Measurements from ENCODE around the gene APOE. TPM values are rescaled to one million over a fixed set of nuclear protein-coding genes. Genes with fewer than 3 reads are reported as not detected.
"Not testable (repeated sequence)": the region's sequence is repeated elsewhere in the genome, so short reads cannot be mapped to it uniquely, and the experiment has no call there.

The APOE gene
- total RNA-seq, 1 donor from 2014 or later = 93.9 TPM

GRCh38 chr19:44925114-44925891, 19.7 kb downstream of the APOE start:
- Histone ChIP-seq H3K4me3 (ENCODE audit: low read length in 3 of 3) (no peak overlapping the region), H3K36me3 (ENCODE audit: control insufficient read depth in 3 of 3, insufficient read depth in 3 of 3, low read length in 3 of 3) (no peaks in the 10 kb centered on the region), H3K4me1 (ENCODE audit: control insufficient read depth in 3 of 3, insufficient read depth in 3 of 3, low read length in 3 of 3) (peaks cover 7 to 15% (median 11%) of the 10 kb centered on the region in 3 donors), H3K9ac (ENCODE audit: low read depth in 1 of 3, low read length in 3 of 3) (no peak overlapping the region), H3K27ac (ENCODE audit: low read depth, low read length) (peak overlapping the region; percentile 30), H3K9me3 (ENCODE audit: control insufficient read depth in 3 of 3, low read length in 3 of 3) (no peaks in the 10 kb centered on the region), H3K27me3 (ENCODE audit: control insufficient read depth in 3 of 3, insufficient read depth in 3 of 3, low read length in 3 of 3) (no peaks in the 10 kb centered on the region)

DNA sequence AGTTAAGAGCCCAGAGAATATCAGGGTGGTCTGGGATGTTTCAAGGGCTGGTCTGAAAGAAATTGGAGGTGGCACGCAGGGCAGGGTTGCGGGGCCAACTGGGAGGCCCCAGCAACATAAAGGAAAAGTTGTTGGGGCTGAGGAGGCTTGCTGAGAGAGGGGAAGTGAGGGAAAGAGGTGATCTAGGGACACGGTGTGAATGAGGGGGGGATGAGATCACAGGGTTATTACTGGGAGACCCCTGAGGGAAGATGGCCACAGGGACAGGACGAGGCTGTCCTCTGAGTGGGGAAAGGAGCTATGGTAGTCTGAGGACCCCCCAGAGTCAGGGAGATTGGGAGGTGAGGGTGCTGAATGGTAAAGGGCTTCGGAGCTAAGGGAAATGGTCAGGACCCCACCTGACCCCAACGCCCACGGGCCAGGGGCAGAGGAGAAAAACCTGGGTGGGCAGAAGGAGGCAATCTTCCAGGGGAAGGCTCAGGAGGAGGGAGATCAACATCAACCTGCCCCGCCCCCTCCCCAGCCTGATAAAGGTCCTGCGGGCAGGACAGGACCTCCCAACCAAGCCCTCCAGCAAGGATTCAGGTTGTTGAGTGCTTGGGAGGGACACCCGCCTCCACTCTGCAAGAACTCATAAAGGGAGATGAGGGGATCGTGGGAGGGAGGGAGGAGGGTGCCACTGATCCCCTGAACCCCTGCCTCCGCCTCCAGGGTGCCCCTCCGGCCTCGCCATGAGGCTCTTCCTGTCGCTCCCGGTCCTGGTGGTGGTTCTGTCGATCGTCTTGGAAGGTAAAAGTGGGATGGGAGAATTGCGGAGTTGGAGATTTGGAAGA, 20.9 kb downstream of the APOE start:
- H3K4me1 ChIP-seq (ENCODE audit: control insufficient read depth in 3 of 3, insufficient read depth in 3 of 3, low read length in 3 of 3) = peaks cover 7 to 15% (median 11%) of the 10 kb centered on the region in 3 donors
- not testable (repeated sequence) for H3K27me3 ChIP-seq (ENCODE audit: control insufficient read depth in 3 of 3, insufficient read depth in 3 of 3, low read length in 3 of 3); H3K36me3 ChIP-seq (ENCODE audit: control insufficient read depth in 3 of 3, insufficient read depth in 3 of 3, low read length in 3 of 3); H3K9me3 ChIP-seq (ENCODE audit: control insufficient read depth in 3 of 3, low read length in 3 of 3); H3K27ac ChIP-seq (ENCODE audit: low read depth, low read length); H3K9ac ChIP-seq (ENCODE audit: low read depth in 1 of 3, low read length in 3 of 3)
- H3K4me3 ChIP-seq (ENCODE audit: low read length in 3 of 3) = peak overlapping the region in 1 of 3 donors; percentile 31

DNA sequence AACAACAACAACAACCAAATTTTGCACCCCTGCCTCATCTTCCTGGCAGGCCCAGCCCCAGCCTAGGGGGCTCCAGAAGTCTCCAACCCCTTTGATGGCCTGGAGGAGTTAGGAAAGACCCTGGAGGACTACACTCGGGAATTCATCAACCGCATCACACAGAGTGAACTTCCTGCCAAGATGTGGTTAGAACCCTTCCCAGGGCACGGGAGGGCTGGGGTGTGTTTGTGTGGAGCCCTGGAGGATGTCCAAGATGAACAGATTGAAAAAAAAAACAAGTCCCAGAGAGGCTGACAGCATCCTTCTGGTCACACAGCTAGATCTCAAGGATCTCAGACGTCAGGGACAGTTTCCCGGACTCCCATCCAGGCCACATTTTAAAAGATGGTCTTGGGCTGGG, 22.1 kb downstream of the APOE start:
- H3K27me3 ChIP-seq (ENCODE audit: control insufficient read depth in 3 of 3, insufficient read depth in 3 of 3, low read length in 3 of 3) = no peaks in the 10 kb centered on the region
- H3K27ac ChIP-seq (ENCODE audit: low read depth, low read length) = no peak overlapping the region
- no peaks in the 10 kb centered on the region for H3K36me3 ChIP-seq (ENCODE audit: control insufficient read depth in 3 of 3, insufficient read depth in 3 of 3, low read length in 3 of 3)
- H3K9ac ChIP-seq (ENCODE audit: low read depth in 1 of 3, low read length in 3 of 3) = no peak overlapping the region
- H3K4me1 ChIP-seq (ENCODE audit: control insufficient read depth in 3 of 3, insufficient read depth in 3 of 3, low read length in 3 of 3) = peaks cover 7 to 15% (median 11%) of the 10 kb centered on the region in 3 donors
- H3K9me3 ChIP-seq (ENCODE audit: control insufficient read depth in 3 of 3, low read length in 3 of 3) = no peaks in the 10 kb centered on the region
- H3K4me3 ChIP-seq (ENCODE audit: low read length in 3 of 3) = no peak overlapping the region

- Histone ChIP-seq H3K27ac (ENCODE audit: low read depth, low read length) (no peak overlapping the region), H3K4me1 (ENCODE audit: control insufficient read depth in 3 of 3, insufficient read depth in 3 of 3, low read length in 3 of 3) (peaks cover 7 to 14% (median 11%) of the 10 kb centered on the region in 3 donors), H3K27me3 (ENCODE audit: control insufficient read depth in 3 of 3, insufficient read depth in 3 of 3, low read length in 3 of 3) (no peaks in the 10 kb centered on the region), H3K4me3 (ENCODE audit: low read length in 3 of 3) (no peak overlapping the region), H3K36me3 (ENCODE audit: control insufficient read depth in 3 of 3, insufficient read depth in 3 of 3, low read length in 3 of 3) (no peaks in the 10 kb centered on the region), H3K9me3 (ENCODE audit: control insufficient read depth in 3 of 3, low read length in 3 of 3) (no peaks in the 10 kb centered on the region), H3K9ac (ENCODE audit: low read depth in 1 of 3, low read length in 3 of 3) (no peak overlapping the region)
These were observed 24.5 kb downstream of the APOE start for GRCh38 chr19:44930088-44930487.

- H3K27ac ChIP-seq (ENCODE audit: low read depth, low read length) = no peak overlapping the region
- H3K4me3 ChIP-seq (ENCODE audit: low read length in 3 of 3) = no peak overlapping the region
These were observed 25.9 kb downstream of the APOE start for GRCh38 chr19:44931541-44931940.

GRCh38 chr19:44939668-44940067, 34.1 kb downstream of the APOE start:
- Histone ChIP-seq H3K4me1 (ENCODE audit: control insufficient read depth in 3 of 3, insufficient read depth in 3 of 3, low read length in 3 of 3) (no peaks in the 10 kb centered on the region), H3K27ac (ENCODE audit: low read depth, low read length) (no peak overlapping the region), H3K9ac (ENCODE audit: low read depth in 1 of 3, low read length in 3 of 3) (no peak overlapping the region), H3K27me3 (ENCODE audit: control insufficient read depth in 3 of 3, insufficient read depth in 3 of 3, low read length in 3 of 3) (no peaks in the 10 kb centered on the region), H3K9me3 (ENCODE audit: control insufficient read depth in 3 of 3, low read length in 3 of 3) (no peaks in the 10 kb centered on the region), H3K4me3 (ENCODE audit: low read length in 3 of 3) (no peak overlapping the region), H3K36me3 (ENCODE audit: control insufficient read depth in 3 of 3, insufficient read depth in 3 of 3, low read length in 3 of 3) (no peaks in the 10 kb centered on the region)

More at GRCh38 chr19:44931541-44931940, 25.9 kb downstream of the APOE start:
- Histone ChIP-seq H3K27me3 (ENCODE audit: control insufficient read depth in 3 of 3, insufficient read depth in 3 of 3, low read length in 3 of 3) (no peaks in the 10 kb centered on the region), H3K9ac (ENCODE audit: low read depth in 1 of 3, low read length in 3 of 3) (no peak overlapping the region), H3K4me1 (ENCODE audit: control insufficient read depth in 3 of 3, insufficient read depth in 3 of 3, low read length in 3 of 3) (peaks cover 3 to 6% (median 4%) of the 10 kb centered on the region in 3 donors), H3K9me3 (ENCODE audit: control insufficient read depth in 3 of 3, low read length in 3 of 3) (no peaks in the 10 kb centered on the region), H3K36me3 (ENCODE audit: control insufficient read depth in 3 of 3, insufficient read depth in 3 of 3, low read length in 3 of 3) (no peaks in the 10 kb centered on the region)

- Histone ChIP-seq H3K9me3 (ENCODE audit: control insufficient read depth in 3 of 3, low read length in 3 of 3) (no peaks in the 10 kb centered on the region), H3K27ac (ENCODE audit: low read depth, low read length) (no peak within 1 kb of the TSS), H3K36me3 (ENCODE audit: control insufficient read depth in 3 of 3, insufficient read depth in 3 of 3, low read length in 3 of 3) (no peaks in the 10 kb centered on the region), H3K27me3 (ENCODE audit: control insufficient read depth in 3 of 3, insufficient read depth in 3 of 3, low read length in 3 of 3) (no peaks in the 10 kb centered on the region), H3K9ac (ENCODE audit: low read depth in 1 of 3, low read length in 3 of 3) (no peak within 1 kb of the TSS), H3K4me3 (ENCODE audit: low read length in 3 of 3) (no peak within 1 kb of the TSS), H3K4me1 (ENCODE audit: control insufficient read depth in 3 of 3, insufficient read depth in 3 of 3, low read length in 3 of 3) (no peaks in the 10 kb centered on the region)
These were observed 36.5 kb downstream of the APOE start, which contains the start of gene APOC4 for GRCh38 chr19:44942067-44942571. Gene APOC4, plus strand, starts transcription at chr19:44942237. Its CDS starts 41 bp downstream, at chr19:44942278.

- Histone ChIP-seq H3K27me3 (ENCODE audit: control insufficient read depth in 3 of 3, insufficient read depth in 3 of 3, low read length in 3 of 3) (no peaks in the 10 kb centered on the region), H3K9ac (ENCODE audit: low read depth in 1 of 3, low read length in 3 of 3) (no peak overlapping the region), H3K4me1 (ENCODE audit: control insufficient read depth in 3 of 3, insufficient read depth in 3 of 3, low read length in 3 of 3) (no peaks in the 10 kb centered on the region), H3K27ac (ENCODE audit: low read depth, low read length) (no peak overlapping the region), H3K4me3 (ENCODE audit: low read length in 3 of 3) (no peak overlapping the region), H3K9me3 (ENCODE audit: control insufficient read depth in 3 of 3, low read length in 3 of 3) (no peaks in the 10 kb centered on the region), H3K36me3 (ENCODE audit: control insufficient read depth in 3 of 3, insufficient read depth in 3 of 3, low read length in 3 of 3) (no peaks in the 10 kb centered on the region)
These were observed 38.2 kb downstream of the APOE start for GRCh38 chr19:44943801-44944249.

GRCh38 chr19:44947041-44947581, 41.5 kb downstream of the APOE start:
- no peak overlapping the region for H3K27ac ChIP-seq (ENCODE audit: low read depth, low read length)
- H3K9me3 ChIP-seq (ENCODE audit: control insufficient read depth in 3 of 3, low read length in 3 of 3) = no peaks in the 10 kb centered on the region
- peaks cover 4 to 7% (median 4%) of the 10 kb centered on the region in 3 donors for H3K36me3 ChIP-seq (ENCODE audit: control insufficient read depth in 3 of 3, insufficient read depth in 3 of 3, low read length in 3 of 3)
- H3K9ac ChIP-seq (ENCODE audit: low read depth in 1 of 3, low read length in 3 of 3) = no peak overlapping the region
- H3K4me3 ChIP-seq (ENCODE audit: low read length in 3 of 3) = no peak overlapping the region
- peaks cover 7 to 11% (median 9%) of the 10 kb centered on the region in 3 donors for H3K4me1 ChIP-seq (ENCODE audit: control insufficient read depth in 3 of 3, insufficient read depth in 3 of 3, low read length in 3 of 3)
- H3K27me3 ChIP-seq (ENCODE audit: control insufficient read depth in 3 of 3, insufficient read depth in 3 of 3, low read length in 3 of 3) = no peaks in the 10 kb centered on the region

Data from skeletal muscle tissue (tissue), 4 donors.